Stimulated activated CD8-positive, alpha-beta memory T cell treated with anti-CD3 and anti-CD28 coated beads, Interleukin-2, amount 100 ng/mL, for 48 hours (primary cell): ENCODE measurements around the gene IL20RA.

Experiments
- DNase-seq, 2 donors: peaks; one replicate each; pipeline ENCODE4 v3.0.0-alpha.2; 2020; ENCODE audit warnings: low read depth in 2 of 2

The IL20RA gene

GRCh38 chr6:137045222-137045789 lies 541 bp upstream of the IL20RA start:
- no peak for DNase-seq

DNA sequence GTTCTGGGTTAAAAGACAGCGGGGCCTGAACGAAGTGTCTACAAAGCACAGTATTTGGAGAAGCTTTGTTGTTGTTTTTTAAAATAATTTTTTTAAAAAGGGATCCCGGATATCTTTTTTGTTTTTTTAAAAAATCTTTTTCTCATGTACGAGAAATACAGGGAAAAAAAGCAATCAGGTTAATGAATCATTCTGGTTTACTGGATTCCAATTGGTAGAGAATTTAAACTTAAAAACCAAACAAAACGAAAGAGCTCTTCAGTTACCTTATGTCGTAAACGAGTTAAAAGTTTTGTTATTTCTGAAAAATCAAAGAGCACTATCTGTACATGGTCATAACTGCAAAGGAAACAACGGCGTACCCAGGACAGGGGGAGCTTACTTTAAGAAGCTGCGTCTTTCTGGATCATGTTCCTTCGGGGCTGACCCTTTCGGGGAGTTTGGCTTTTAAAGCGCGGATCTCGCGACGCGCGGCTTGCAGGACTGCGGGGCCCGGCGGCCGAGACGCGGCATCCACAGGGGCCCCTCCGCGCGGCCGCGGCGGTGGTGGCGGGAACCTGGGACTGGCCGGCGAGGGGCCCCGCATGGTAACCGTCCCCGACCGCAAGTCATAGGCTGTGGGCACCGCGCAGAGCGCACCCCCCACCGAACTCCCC lies 927 bp downstream of the IL20RA start:
- no peak for DNase-seq

- DNase-seq, result no peak
These were observed 4.4 kb downstream of the IL20RA start for GRCh38 chr6:137040393-137040792.

- DNase-seq, result no peak
These were observed 5.8 kb downstream of the IL20RA start for GRCh38 chr6:137039010-137039409.

DNA sequence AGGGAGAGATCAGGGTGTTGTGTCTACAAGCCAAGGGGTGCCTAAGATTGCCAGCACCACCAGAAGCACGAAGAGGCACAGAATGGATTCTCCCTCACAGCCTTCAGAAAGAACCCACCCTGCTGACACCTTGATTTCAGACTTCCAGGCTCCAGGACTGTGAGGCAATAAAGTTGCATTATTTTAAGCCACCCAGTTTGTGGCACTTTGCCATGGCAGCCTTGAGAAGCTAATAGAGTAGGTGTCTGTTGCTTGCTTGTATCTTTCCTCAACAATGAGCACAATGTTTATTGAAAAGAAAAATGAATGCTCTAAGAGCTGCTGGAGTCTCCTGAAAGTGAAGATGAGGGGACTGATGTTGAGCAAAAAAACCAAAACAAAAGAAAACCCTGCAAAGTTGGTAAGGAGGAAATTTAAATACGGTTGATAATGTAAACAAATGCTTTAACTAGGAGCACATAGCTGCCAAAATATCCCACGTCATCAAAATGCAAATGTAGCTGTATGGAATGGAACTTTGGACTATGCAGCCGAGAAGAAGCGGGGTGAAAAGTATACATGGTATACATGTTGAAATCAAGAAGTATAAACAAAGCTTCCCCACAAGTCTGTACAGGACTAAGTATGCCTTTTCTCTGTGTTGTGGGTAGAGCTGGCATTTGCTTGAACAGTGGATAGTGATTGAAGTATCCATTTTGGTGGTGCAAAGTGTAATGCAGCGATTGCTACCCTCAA lies 8.0 kb downstream of the IL20RA start:
- no peak for DNase-seq

GRCh38 chr6:137033828-137034227 lies 10.9 kb downstream of the IL20RA start:
- DNase-seq, result peak; percentile 37 to 48

DNA sequence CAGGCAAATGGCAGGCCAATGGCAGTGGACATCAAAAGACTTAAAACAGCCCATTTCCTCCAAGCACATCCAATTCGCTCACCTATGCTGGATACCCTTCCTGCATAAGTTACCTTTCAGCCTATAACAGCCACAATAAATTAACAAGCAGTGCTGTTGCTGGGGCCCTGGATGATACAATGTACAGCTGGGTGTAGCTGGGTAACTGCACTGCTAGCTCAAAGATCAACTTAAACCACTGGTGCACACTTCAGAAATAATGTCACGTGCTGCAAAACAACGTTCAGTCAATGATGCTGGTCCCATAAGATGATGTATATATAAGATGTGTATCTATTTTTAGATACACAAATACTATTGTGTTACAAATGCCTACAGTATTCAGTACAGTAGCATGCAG lies 13.6 kb downstream of the IL20RA start:
- no peak for DNase-seq

GRCh38 chr6:137028912-137029311 lies 15.9 kb downstream of the IL20RA start:
- no peak for DNase-seq

DNA sequence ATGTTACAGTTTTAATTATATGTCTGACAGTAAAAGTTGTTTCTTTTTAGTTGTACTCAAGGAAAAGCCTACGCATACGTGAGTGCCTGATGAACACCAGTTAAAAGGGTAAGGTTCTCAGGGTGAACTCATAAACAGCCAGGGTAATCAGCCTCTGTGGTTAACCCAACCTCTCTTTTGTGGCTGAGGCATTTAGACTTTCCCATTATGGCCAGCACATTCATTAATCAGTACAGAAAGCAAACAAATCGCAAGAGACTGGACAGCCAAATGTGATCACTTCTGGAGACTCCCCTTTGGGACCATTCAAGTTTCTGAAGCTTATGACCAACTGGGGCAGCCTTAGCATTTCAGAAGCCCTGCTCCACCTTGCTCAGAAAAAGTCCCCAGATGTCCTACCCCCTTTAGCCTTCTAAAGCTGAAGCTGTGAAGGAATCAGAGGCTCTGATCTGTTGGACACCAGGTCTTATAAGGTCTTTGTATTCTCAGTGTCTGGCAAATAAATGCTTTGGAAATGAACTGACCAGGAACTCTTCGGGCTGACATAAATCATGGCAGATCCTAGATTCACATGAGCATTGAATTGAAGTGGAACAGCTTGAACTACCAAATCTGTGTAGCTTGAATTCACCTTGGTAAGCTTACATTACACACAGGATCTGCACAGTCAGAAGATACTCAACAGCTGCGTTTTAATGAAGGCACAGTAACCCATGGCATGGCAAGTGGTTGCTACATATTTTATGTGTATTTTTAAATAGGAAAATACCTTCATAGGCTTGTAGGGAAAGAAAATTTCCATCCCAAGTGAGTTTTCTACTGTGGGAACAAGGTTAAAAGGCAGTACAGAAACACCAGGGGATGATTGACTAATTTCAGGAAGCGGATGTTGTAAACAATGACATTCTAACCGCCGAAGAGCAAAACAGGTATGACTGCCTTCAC lies 18.7 kb downstream of the IL20RA start:
- no peak for DNase-seq

DNA sequence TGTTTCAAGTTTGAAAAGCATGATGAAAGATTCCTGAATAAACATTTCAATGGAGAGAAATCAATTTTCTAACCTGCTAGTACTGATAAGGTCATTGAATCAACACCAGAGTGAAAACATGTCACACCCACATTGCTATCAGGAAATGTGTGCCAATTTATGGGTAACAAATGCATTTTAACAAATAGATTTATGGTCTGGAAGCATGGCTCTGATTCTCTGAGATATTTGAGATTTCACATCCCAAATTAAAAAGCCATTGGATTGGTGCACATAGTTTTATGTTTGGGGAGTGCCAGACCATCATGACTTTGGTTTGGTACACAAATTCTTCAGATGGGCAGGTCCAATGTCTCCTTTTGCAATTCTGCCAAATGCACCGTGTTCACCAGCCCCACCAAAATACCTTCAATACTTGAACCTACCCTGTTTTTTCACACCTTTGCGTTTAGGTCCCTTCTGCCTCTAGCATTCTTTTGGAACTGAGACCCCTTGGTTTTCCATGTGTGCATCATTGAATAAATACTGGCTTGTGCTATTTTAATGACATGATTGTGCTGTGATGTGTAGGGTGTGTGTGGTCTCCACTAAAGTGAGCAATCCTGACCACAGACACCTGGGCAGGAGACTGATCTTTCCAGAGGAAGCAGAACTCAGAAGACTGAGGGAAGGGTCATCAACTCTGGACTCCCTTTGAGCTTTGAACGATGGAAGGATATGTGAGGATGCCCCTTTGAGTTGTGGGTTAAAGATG lies 20.4 kb downstream of the IL20RA start:
- DNase-seq, result no peak

GRCh38 chr6:137020776-137021175 lies 24.0 kb downstream of the IL20RA start:
- no peak for DNase-seq

GRCh38 chr6:137019476-137020272 lies 25.1 kb downstream of the IL20RA start:
- no peak for DNase-seq

DNA sequence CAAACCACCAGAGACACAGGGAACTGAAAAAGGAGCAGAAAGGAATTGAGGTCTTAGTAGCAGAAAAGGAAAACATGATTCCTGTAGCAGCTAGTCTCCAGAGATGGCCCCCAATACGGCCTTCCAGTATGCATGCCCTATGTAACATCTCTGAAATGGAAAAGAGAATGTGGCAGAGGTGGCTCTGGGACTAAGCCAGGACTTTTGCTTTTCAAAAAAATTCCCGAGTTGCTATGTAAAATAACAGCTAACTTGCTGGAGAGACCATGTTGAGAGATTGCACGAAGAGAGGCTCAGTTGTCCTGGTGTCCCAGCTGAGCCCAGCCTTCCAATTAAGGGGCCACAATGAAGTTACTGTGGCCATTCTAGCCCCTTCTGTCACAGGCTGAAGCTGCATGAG lies 27.7 kb downstream of the IL20RA start:
- no peak for DNase-seq

DNA sequence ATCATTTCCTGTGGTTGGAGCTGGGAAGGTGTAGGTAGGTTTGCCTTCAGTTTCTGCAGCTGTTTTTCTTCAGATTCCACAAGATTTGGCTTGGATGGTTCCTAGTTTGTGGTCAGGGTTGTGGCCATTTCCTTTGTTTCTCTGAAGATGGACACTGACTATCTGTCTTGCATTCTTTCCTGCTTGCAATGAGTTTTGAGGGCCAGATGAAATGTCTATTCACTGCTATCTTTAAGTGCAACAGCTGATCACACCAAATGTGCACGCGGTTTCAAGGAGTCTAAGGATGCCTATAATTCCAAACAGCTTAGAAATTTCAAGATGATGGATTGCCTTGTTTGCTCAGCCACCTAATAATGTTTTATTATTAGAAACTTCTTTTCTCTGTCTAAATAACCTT lies 28.4 kb downstream of the IL20RA start:
- no peak for DNase-seq

- DNase-seq, result no peak
These were observed 28.8 kb downstream of the IL20RA start for GRCh38 chr6:137015943-137016342.

- DNase-seq, result no peak
These were observed 30.8 kb downstream of the IL20RA start for GRCh38 chr6:137013738-137014602.

DNA sequence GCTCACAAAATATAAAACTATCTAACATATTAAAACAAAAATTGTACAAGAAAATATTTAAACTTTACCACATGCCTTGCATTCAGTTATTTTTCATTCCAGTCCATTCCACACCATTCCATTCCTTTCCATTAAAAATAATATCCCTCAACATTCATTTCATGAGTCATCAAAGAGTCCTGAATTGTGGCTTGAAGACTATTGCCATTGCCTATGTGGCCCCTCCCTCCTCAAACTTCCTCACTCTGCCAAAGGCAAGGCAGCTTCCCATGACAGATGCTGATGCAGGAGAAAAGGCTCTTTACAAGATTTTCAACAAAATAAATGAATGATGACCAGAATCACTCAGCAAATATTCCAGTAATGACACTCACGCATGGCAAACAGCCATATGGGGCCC lies 31.7 kb downstream of the IL20RA start:
- no peak for DNase-seq

DNA sequence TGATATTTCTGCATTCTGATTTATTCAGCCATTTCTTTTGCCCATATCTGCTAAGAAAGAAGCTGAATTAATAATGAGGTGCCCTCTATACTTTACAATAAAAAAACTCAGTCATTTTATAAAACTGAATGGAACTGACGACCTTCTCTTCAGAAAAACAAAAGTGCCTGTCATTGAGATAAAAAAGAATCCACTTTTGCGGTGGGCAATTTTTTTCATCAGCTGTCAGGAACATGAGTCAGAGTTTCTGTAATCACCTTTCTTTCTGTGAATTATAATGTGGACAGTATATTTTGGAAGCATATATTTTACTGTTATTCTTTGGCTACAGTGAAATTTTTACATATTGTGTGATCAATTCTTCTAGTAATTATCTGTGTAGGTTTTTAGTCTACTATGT lies 33.4 kb downstream of the IL20RA start:
- no peak for DNase-seq

- DNase-seq, result no peak
These were observed 34.5 kb downstream of the IL20RA start for GRCh38 chr6:137010128-137010718.
